H1 (cell line): ENCODE measurements around the gene LGR4. TPM values are rescaled to one million over a fixed set of nuclear protein-coding genes. Genes with fewer than 3 reads are reported as not detected.

Experiments used
- CBX5 ChIP-seq: fragments of 300-800, 300-1000 bp; sonication (generic); IDR thresholded peaks from 2 replicates; pipeline ENCODE4 v1.7.1; 2016; ENCODE audit warnings: antibody characterized with exemption, low read length, low read depth
- CBX8 ChIP-seq: fragments of 300-800, 300-1000 bp; sonication (generic); IDR thresholded peaks from 2 replicates; pipeline ENCODE4 v1.7.1; 2016; ENCODE audit warnings: low read depth, low read length, borderline replicate concordance
- CHD2 ChIP-seq: IDR thresholded peaks from 2 replicates; pipeline ENCODE4 v1.6.1; 2012; ENCODE audit warnings: low read length, improper control_type of control experiment
- CHD7 ChIP-seq: fragments of 300-600 bp; sonication (generic); IDR thresholded peaks from 2 replicates; pipeline ENCODE4 v1.7.1; 2012; ENCODE audit warnings: low read length, moderate library complexity, mild to moderate bottlenecking, inconsistent platforms; ENCODE audit not compliant: insufficient replicate concordance
- HDAC2 ChIP-seq, 2 experiments: fragments of 300-600 bp in 1 of 2; sonication (generic) in 1 of 2; IDR thresholded peaks; 2 replicates each; pipeline ENCODE4 v1.6.1; 2011 to 2012; ENCODE audit warnings: low read depth in 2 of 2, low read length in 2 of 2, mild to moderate bottlenecking in 2 of 2, moderate library complexity in 2 of 2, borderline replicate concordance in 1 of 2, inconsistent platforms in 1 of 2
- JUND ChIP-seq: IDR thresholded peaks from 2 replicates; pipeline ENCODE4 v1.6.1; 2011; ENCODE audit warnings: mild to moderate bottlenecking, improper control_type of control experiment, low read length
- KDM4A ChIP-seq: IDR thresholded peaks from one replicate; pipeline ENCODE4 v1.7.1; 2012; ENCODE audit warnings: low read depth, mild to moderate bottlenecking, moderate library complexity, low read length, inconsistent platforms; ENCODE audit not compliant: severe bottlenecking
- MAFK ChIP-seq: IDR thresholded peaks from 2 replicates; pipeline ENCODE4 v1.6.1; 2012; ENCODE audit warnings: low read depth, mild to moderate bottlenecking, improper control_type of control experiment, low read length
- SUZ12 ChIP-seq: fragments of 200-600 bp; sonication (generic); IDR thresholded peaks from 2 replicates; pipeline ENCODE4 v1.6.1; 2012; ENCODE audit warnings: mild to moderate bottlenecking, inconsistent platforms, low read length, moderate library complexity, mixed read lengths
- TCF12 ChIP-seq: IDR thresholded peaks from 2 replicates; pipeline ENCODE4 v1.6.1; 2011; ENCODE audit warnings: low read depth, mild to moderate bottlenecking, low read length
- polyA plus RNA-seq, 7 experiments: library from polyadenylated mRNA; depleted of rRNA in 3 of 7; stranded (reverse) in 5 of 7; unstranded in 2 of 7; fragments of >200 nt in 5 of 7; fragments of 200-250 nt in 2 of 7; gene quantifications; 1 replicate in 5 of 7; 2 replicates in 1 of 7; 4 replicates in 1 of 7; pipeline versions ENCODE4 v1.2.1 to v1.2.3, GENCODE V29; 2011 to 2013; ENCODE audit warnings: missing spikeins in 2 of 7, mixed read lengths in 2 of 7
- total RNA-seq: library from RNA; stranded (reverse); fragmentation: NEBNext Ultra II Directional; extraction: Animal tissue kit (Norgen Biotek cat#: 25700); gene quantifications from 2 replicates; pipeline ENCODE4 v1.2.1, GENCODE V29; 2021
- TF ChIP-seq, protein P1 (sequence below): IDR thresholded peaks from 2 replicates; pipeline ENCODE4 v1.6.1; 2012; ENCODE audit warnings: inconsistent platforms

Gene LGR4
- total and polyA plus RNA-seq, 2 of the 8 experiments (the other 6 are each of a cell fraction or from before 2014, with no cell fraction given), result 26.6 to 61.7 TPM

DNA sequence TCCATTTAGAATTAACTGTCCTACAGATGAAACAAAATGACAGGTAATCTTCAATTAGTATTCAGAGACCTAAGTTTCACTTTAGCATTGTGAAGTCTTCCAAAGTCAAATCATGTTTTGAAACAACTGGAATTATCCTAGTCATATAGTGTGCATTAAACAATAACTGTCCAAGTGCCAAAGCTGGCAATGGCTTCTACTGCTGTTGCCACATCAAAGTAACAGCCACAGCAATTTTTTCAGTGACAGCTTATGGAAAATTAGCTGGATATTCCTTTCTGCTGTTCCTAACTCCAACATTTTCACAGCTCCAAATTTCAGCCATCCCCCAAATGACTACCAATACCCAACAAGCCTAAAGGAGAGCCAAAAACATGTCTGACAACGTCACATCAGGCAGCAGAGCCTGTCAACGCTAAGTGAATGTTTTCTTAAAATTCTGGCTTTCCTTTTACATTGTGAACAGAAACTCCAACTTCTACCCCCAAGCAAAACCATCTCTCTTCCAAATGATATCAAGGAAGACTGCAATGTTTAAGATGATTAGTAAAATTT, 64.3 kb downstream of the LGR4 start (continued):
- TF ChIP-seq CHD7, result no peak
- TF ChIP-seq KDM4A, result no peak
- TF ChIP-seq, protein P1, sequence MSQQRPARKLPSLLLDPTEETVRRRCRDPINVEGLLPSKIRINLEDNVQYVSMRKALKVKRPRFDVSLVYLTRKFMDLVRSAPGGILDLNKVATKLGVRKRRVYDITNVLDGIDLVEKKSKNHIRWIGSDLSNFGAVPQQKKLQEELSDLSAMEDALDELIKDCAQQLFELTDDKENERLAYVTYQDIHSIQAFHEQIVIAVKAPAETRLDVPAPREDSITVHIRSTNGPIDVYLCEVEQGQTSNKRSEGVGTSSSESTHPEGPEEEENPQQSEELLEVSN, result no peak
- TF ChIP-seq TCF12, result no peak
- TF ChIP-seq MAFK, result no peak
- no peak for TF ChIP-seq CBX8
- no peak for TF ChIP-seq HDAC2 (IDR thresholded peaks at IDR 0.05; ENCODE audit: borderline replicate concordance in 1 of 2, low read depth in 2 of 2, low read length in 2 of 2)
- no peak for TF ChIP-seq SUZ12
- TF ChIP-seq JUND, result no peak
- TF ChIP-seq CHD2, result no peak
- no peak for TF ChIP-seq CBX5
